CD14-positive monocyte (primary cell): ENCODE data around the gene CKS1B. TPM values are rescaled to one million over a fixed set of nuclear protein-coding genes. Genes with fewer than 3 reads are reported as not detected.

Experiments used
- DNase-seq, 3 donors: peaks; one replicate each; pipeline ENCODE4 v3.0.0-alpha.2; 2011 to 2022
- H2AFZ ChIP-seq: 2 replicates; pipeline ENCODE4 v1.6.0; 2012; ENCODE audit warnings: mild to moderate bottlenecking, low read depth, low read length, inconsistent platforms; ENCODE audit not compliant: insufficient read depth, poor library complexity, severe bottlenecking
- H3K27ac ChIP-seq, 2 donors: 1 replicate in 1 of 2; 2 replicates in 1 of 2; pipeline ENCODE4 v1.5.1; 2012 to 2013; ENCODE audit warnings: low read length in 2 of 2, control low read depth in 1 of 2, inconsistent platforms in 1 of 2, low read depth in 1 of 2, mild to moderate bottlenecking in 1 of 2
- H3K27me3 ChIP-seq, 2 donors: one replicate each; pipeline versions ENCODE4 v1.6.0 to v1.6.1; 2011 to 2013; ENCODE audit warnings: low read length in 2 of 2; ENCODE audit not compliant: control insufficient read depth in 2 of 2, insufficient read depth in 2 of 2
- H3K36me3 ChIP-seq, 2 donors: replicated peaks in 1 of 2; 1 replicate in 1 of 2; 2 replicates in 1 of 2; pipeline versions ENCODE4 v1.5.1 to v1.6.1; 2012 to 2013; ENCODE audit warnings: low read length in 2 of 2, control low read depth in 1 of 2, inconsistent platforms in 1 of 2, mild to moderate bottlenecking in 1 of 2; ENCODE audit not compliant: insufficient read depth in 2 of 2, control insufficient read depth in 1 of 2
- H3K4me1 ChIP-seq, 2 donors: 1 replicate in 1 of 2; 2 replicates in 1 of 2; pipeline versions ENCODE4 v1.5.1 to v1.6.1; 2012 to 2013; ENCODE audit warnings: low read length in 2 of 2, control low read depth in 1 of 2, inconsistent platforms in 1 of 2, mild to moderate bottlenecking in 1 of 2, moderate library complexity in 1 of 2; ENCODE audit not compliant: insufficient read depth in 2 of 2, control insufficient read depth in 1 of 2
- H3K4me2 ChIP-seq: replicated peaks from 2 replicates; pipeline ENCODE3; 2012; ENCODE audit warnings: low read length, moderate library complexity, mild to moderate bottlenecking; ENCODE audit not compliant: poor library complexity, severe bottlenecking; ENCODE audit errors: extremely low read depth
- H3K4me3 ChIP-seq, 3 experiments: fragments of 200-600 bp in 1 of 3; sonication (generic) in 1 of 3; replicated peaks in 1 of 3; 1 replicate in 2 of 3; 2 replicates in 1 of 3; pipeline ENCODE4 v1.5.1; 2011 to 2013; ENCODE audit warnings: low read length in 3 of 3, mild to moderate bottlenecking in 3 of 3, control low read depth in 2 of 3, low read depth in 2 of 3, inconsistent platforms in 1 of 3, moderate library complexity in 1 of 3
- H3K79me2 ChIP-seq: 2 replicates; pipeline ENCODE4 v1.6.0; 2012; ENCODE audit warnings: mild to moderate bottlenecking, control low read depth, inconsistent platforms, low read length, moderate library complexity; ENCODE audit not compliant: insufficient read depth
- H3K9ac ChIP-seq: 2 replicates; pipeline ENCODE4 v1.6.0; 2017; ENCODE audit warnings: low read length, mild to moderate bottlenecking; ENCODE audit not compliant: insufficient read depth, poor library complexity, severe bottlenecking
- H3K9me3 ChIP-seq, 2 donors: replicated peaks in 1 of 2; 1 replicate in 1 of 2; 2 replicates in 1 of 2; pipeline versions ENCODE4 v1.5.1 to v1.6.1; 2012 to 2013; ENCODE audit warnings: low read length in 2 of 2, control low read depth in 1 of 2; ENCODE audit not compliant: control insufficient read depth in 1 of 2, insufficient read depth in 1 of 2
- H4K20me1 ChIP-seq: 2 replicates; pipeline ENCODE4 v1.6.0; 2012; ENCODE audit warnings: mild to moderate bottlenecking, low read length, control low read depth, moderate library complexity; ENCODE audit not compliant: insufficient read depth
- H3K27ac Mint-ChIP-seq, 7 donors: one replicate each; pipeline ENCODE4 v1.8.0; 2020; ENCODE audit warnings: mild to moderate bottlenecking in 7 of 7, mixed read lengths in 7 of 7, moderate library complexity in 6 of 7, inconsistent platforms in 2 of 7
- H3K27me3 Mint-ChIP-seq, 3 donors: one replicate each; pipeline ENCODE4 v1.8.0; 2021 to 2022; ENCODE audit warnings: low read depth in 3 of 3, mild to moderate bottlenecking in 3 of 3, mixed read lengths in 3 of 3, moderate library complexity in 3 of 3, inconsistent platforms in 1 of 3
- H3K36me3 Mint-ChIP-seq, 2 donors: one replicate each; pipeline ENCODE4 v1.8.0; 2020; ENCODE audit warnings: mixed read lengths in 2 of 2, inconsistent platforms in 1 of 2, mild to moderate bottlenecking in 1 of 2
- H3K4me1 Mint-ChIP-seq: one replicate; pipeline ENCODE4 v1.8.0; 2020; ENCODE audit warnings: mild to moderate bottlenecking, mixed read lengths
- H3K4me3 Mint-ChIP-seq, 2 donors: one replicate each; pipeline ENCODE4 v1.8.0; 2020; ENCODE audit warnings: mild to moderate bottlenecking in 2 of 2, mixed read lengths in 2 of 2, moderate library complexity in 1 of 2
- H3K9me3 Mint-ChIP-seq, 7 donors: one replicate each; pipeline ENCODE4 v1.8.0; 2020 to 2022; ENCODE audit warnings: mixed read lengths in 7 of 7, mild to moderate bottlenecking in 6 of 7, moderate library complexity in 6 of 7, inconsistent platforms in 2 of 7
- CTCF ChIP-seq: fragments of 200-600 bp; IDR thresholded peaks from one replicate; pipeline ENCODE4 v1.8.0; 2022; ENCODE audit warnings: antibody characterized with exemption, mild to moderate bottlenecking
- WGBS: methylation state at CpG from one replicate; pipeline ENCODE4 v1.1.5; 2013; ENCODE audit warnings: missing lambda C conversion rate; ENCODE audit not compliant: insufficient coverage; 5-methylcytosine and 5-hydroxymethylcytosine counted together
- intact Hi-C, 2 donors: fragments of 100-400 bp; cut with micrococcal nuclease; formaldehyde crosslinking; loops; one replicate each; pipeline versions ENCODE4 v1.15.0 to v1.15.1; 2023
- polyA plus RNA-seq, 3 donors: library from polyadenylated mRNA; depleted of rRNA in 1 of 3; unstranded in 2 of 3; stranded (reverse) in 1 of 3; fragments of 300-500 nt in 2 of 3; fragments of >200 nt in 1 of 3; fragmentation: Illumina TruSeq in 2 of 3; gene quantifications; 1 replicate in 2 of 3; 2 replicates in 1 of 3; pipeline ENCODE4 v1.2.3, GENCODE V29; 2012 to 2021

The CKS1B gene
- polyA plus RNA-seq, 3 donors, result 9.4 to 22.6 (median 18.0) TPM

GRCh38 chr1:154954541-154954940 is 19.9 kb upstream of the CKS1B start:
- 83% methylated on average over 1 of the region's 3 CpGs for WGBS
- no peak overlapping the region for H3K9ac ChIP-seq
- no peaks in the 10 kb centered on the region for H3K9me3 ChIP-seq
- H3K36me3 ChIP-seq, result peaks cover 24 to 35% of the 10 kb centered on the region in 2 donors
- peak overlapping the region in 1 of 3 experiments; percentile 82 for H3K4me3 ChIP-seq
- intact Hi-C loops, result no loop called here
- peaks cover 43% of the 10 kb centered on the region for H3K79me2 ChIP-seq
- no peaks in the 10 kb centered on the region for H3K27me3 ChIP-seq
- H4K20me1 ChIP-seq, result peaks cover 45% of the 10 kb centered on the region
- peaks cover 29 to 45% of the 10 kb centered on the region in 2 donors for H3K4me1 ChIP-seq
- H3K27ac Mint-ChIP-seq, result peak overlapping the region in 4 of 7 donors; percentile 1 to 96 (median 54)
- H3K36me3 Mint-ChIP-seq, result peaks cover 22 to 31% of the 10 kb centered on the region in 2 donors
- DNase-seq, result no peak
- H3K4me2 ChIP-seq, result peak overlapping the region; percentile 84
- H3K27me3 Mint-ChIP-seq, result peaks cover 0 to 5% (median 1%) of the 10 kb centered on the region in 3 donors
- peaks cover 52% of the 10 kb centered on the region for H3K4me1 Mint-ChIP-seq
- no peaks in the 10 kb centered on the region for H3K9me3 Mint-ChIP-seq
- H3K4me3 Mint-ChIP-seq, result peak overlapping the region in 1 of 2 donors; percentile 94
- H3K27ac ChIP-seq, result peak overlapping the region in 1 of 2 donors; percentile 76
- TF ChIP-seq CTCF, result no peak
- H2AFZ ChIP-seq, result no peak overlapping the region

GRCh38 chr1:154955039-154955717 is 19.3 kb upstream of the CKS1B start:
- Histone ChIP-seq H3K27ac (peak overlapping the region in 1 of 2 donors; percentile 76), H3K79me2 (peaks cover 48% of the 10 kb centered on the region), H3K4me2 (peak overlapping the region; percentile 84), H3K4me1 (peaks cover 30 to 47% of the 10 kb centered on the region in 2 donors), H3K36me3 (peaks cover 26 to 36% of the 10 kb centered on the region in 2 donors), H3K4me3 (peak overlapping the region; percentile 79 to 93 (median 82)), H3K9me3 (no peaks in the 10 kb centered on the region), H4K20me1 (peaks cover 48% of the 10 kb centered on the region), H2AFZ (peak overlapping the region; percentile 79), H3K27me3 (no peaks in the 10 kb centered on the region), H3K9ac (peak overlapping the region; percentile 42)
- DNase-seq, result peak; percentile 49 to 64 (median 53)
- intact Hi-C loops, result no loop called here
- H3K9me3 Mint-ChIP-seq, result no peaks in the 10 kb centered on the region
- H3K27me3 Mint-ChIP-seq, result peaks cover 0 to 5% (median 1%) of the 10 kb centered on the region in 3 donors
- 0% methylated on average over 2 of the region's 4 CpGs for WGBS
- peaks cover 56% of the 10 kb centered on the region for H3K4me1 Mint-ChIP-seq
- H3K27ac Mint-ChIP-seq, result peak overlapping the region; percentile 90 to 99 (median 95)
- H3K36me3 Mint-ChIP-seq, result peaks cover 24 to 32% of the 10 kb centered on the region in 2 donors
- peak overlapping the region; percentile 94 to 99 for H3K4me3 Mint-ChIP-seq
- no peak for TF ChIP-seq CTCF
